ENCODE results near the gene RALGAPA2. TPM values are rescaled to one million over a fixed set of nuclear protein-coding genes. Genes with fewer than 3 reads are reported as not detected.

The RALGAPA2 gene
- total RNA-seq, 1 experiment from 2014 or later: 10.8 TPM

DNA sequence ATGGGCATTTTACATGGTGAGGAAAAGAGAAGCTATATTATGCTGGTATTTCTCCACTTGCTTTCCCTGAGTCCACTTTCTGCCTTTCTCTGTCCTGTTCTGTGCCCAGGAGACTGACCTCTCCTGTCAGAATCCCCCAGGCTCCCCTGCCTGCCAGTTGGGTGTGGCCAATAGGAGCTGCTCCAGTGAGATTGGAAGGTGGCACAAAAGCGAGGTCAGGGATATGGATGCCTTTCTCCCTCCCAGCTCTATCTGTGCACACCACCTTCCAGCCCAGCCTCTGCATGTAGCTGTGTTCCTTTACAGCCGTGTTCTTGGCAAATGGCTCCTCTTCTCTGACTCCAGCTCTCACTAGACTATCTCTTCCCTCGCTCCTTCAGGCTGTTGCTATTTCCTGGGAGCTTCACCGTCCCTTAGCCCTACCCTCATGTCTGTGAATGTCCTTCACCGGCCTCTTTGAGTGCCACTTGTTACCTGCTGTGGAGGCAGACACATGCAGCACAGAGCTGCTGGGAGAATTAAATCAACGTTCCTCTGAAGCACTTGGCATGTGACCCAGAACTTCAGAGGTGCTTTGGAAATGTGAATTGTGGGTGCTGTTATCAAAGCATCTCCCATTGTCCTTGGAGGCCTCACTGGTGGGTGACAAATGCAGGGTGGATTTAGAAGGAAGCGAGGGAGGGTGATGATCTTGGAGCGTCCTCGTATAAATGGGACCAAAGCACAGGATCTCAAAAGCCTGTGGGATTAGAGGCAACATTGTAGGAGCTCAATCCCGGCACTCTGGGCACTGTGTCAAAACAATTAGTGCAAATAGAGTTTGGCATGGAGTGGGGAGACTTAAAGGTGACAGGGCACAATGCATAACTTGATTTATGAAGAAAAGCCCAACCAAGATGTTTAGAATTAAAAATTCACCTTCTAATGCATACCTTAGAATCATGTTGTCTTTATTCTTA lies 28.9 kb upstream of the RALGAPA2 start:
- no peak overlapping the region for H3K4me2 ChIP-seq (ENCODE audit: low read length)
- no peaks in the 10 kb centered on the region for H3K9me3 ChIP-seq (ENCODE audit: control insufficient read depth in 1 of 2, insufficient read depth in 1 of 2, low read depth in 1 of 2, low read length in 2 of 2)
- ChIA-PET RAD21 (ENCODE audit: low non-redundant PET in 1 of 2, low total read pairs in 2 of 2, uncharacterized antibody in 2 of 2, unreplicated experiment in 2 of 2) (no interaction called here), CTCF (no interaction called here), POLR2A (no interaction called here)
- H3K9ac ChIP-seq (ENCODE audit: low read length): no peak overlapping the region
- ATAC-seq: no peak
- H2AFZ ChIP-seq (ENCODE audit: low read depth, low read length, poor library complexity, severe bottlenecking): no peak overlapping the region
- TF ChIP-seq, protein P1, sequence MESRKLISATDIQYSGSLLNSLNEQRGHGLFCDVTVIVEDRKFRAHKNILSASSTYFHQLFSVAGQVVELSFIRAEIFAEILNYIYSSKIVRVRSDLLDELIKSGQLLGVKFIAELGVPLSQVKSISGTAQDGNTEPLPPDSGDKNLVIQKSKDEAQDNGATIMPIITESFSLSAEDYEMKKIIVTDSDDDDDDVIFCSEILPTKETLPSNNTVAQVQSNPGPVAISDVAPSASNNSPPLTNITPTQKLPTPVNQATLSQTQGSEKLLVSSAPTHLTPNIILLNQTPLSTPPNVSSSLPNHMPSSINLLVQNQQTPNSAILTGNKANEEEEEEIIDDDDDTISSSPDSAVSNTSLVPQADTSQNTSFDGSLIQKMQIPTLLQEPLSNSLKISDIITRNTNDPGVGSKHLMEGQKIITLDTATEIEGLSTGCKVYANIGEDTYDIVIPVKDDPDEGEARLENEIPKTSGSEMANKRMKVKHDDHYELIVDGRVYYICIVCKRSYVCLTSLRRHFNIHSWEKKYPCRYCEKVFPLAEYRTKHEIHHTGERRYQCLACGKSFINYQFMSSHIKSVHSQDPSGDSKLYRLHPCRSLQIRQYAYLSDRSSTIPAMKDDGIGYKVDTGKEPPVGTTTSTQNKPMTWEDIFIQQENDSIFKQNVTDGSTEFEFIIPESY (IDR thresholded peaks at IDR 0.05; ENCODE audit: extremely low read depth, insufficient replicate concordance, low read length): no peak
- TF ChIP-seq FOSL1 (IDR thresholded peaks at IDR 0.05; ENCODE audit: low read depth): no peak
- TF ChIP-seq ELF1 (IDR thresholded peaks at IDR 0.05; ENCODE audit: borderline replicate concordance, low read depth): no peak
- TF ChIP-seq RAD21 (IDR thresholded peaks at IDR 0.05; ENCODE audit: low read depth): no peak
- TF ChIP-seq TCF7L2 (IDR thresholded peaks at IDR 0.05; ENCODE audit: borderline replicate concordance, extremely low read depth, insufficient read depth, insufficient read length): no peak
- no peak for TF ChIP-seq ZNF274 (IDR thresholded peaks at IDR 0.05; ENCODE audit: low read depth, low read length)
- no peak for TF ChIP-seq CBX3 (IDR thresholded peaks at IDR 0.05; ENCODE audit: low read depth)
- TF ChIP-seq JUND (IDR thresholded peaks at IDR 0.05): no peak
- 0 out of 4 replicates have a peak, but pooled peaks cover 0 to 2% of the 10 kb centered on the region in 2 experiments for H3K4me1 ChIP-seq (ENCODE audit: control insufficient read depth in 1 of 2, insufficient read depth in 2 of 2, low read length in 2 of 2)
- H3K36me3 ChIP-seq (ENCODE audit: control insufficient read depth in 1 of 2, insufficient read depth in 2 of 2, low read length in 2 of 2): no peaks in the 10 kb centered on the region
- no peaks in the 10 kb centered on the region for H3K9me2 ChIP-seq (ENCODE audit: insufficient read depth)
- no peak overlapping the region for H3K27ac ChIP-seq (ENCODE audit: low read depth, low read length)
- H3K4me3 ChIP-seq (replicated peaks in 1 of 2; ENCODE audit: low read depth in 1 of 2, low read length in 2 of 2): no peak overlapping the region
- H3K27me3 ChIP-seq (ENCODE audit: insufficient read depth, low read length): peaks cover 15% of the 10 kb centered on the region; the same call in 1 of the 2 replicates
- no TSS peak for BruUV-seq (replicated peaks)
- H3K79me2 ChIP-seq (ENCODE audit: insufficient read depth, low read length): no peaks in the 10 kb centered on the region
- intact Hi-C loops (cut with micrococcal nuclease): no loop called here
- no peak for DNase-seq (ENCODE audit: low read depth, low spot score)
- H4K20me1 ChIP-seq (ENCODE audit: insufficient read depth): no peaks in the 10 kb centered on the region

All from HCT116 (cell line).